Transverse colon (tissue), 3 donors: ENCODE results near the gene GCA.

Source experiments
- EP300 ChIP-seq: sonication (generic); formaldehyde crosslinking; IDR thresholded peaks from one replicate; pipeline ENCODE4 v1.6.1; 2017; ENCODE audit warnings: antibody characterized with exemption, low read depth
- TF ChIP-seq, protein P1 (sequence below), 5 experiments: fragments of 200-600 bp in 3 of 5; fragments of 450-650 bp in 2 of 5; sonication (generic) in 3 of 5; IDR thresholded peaks; 1 replicate in 2 of 5; 2 replicates in 3 of 5; pipeline ENCODE4 v1.5.1; 2016 to 2017; ENCODE audit warnings: antibody characterized with exemption in 5 of 5, inconsistent platforms in 3 of 5, mild to moderate bottlenecking in 2 of 5, moderate library complexity in 1 of 5

DNA sequence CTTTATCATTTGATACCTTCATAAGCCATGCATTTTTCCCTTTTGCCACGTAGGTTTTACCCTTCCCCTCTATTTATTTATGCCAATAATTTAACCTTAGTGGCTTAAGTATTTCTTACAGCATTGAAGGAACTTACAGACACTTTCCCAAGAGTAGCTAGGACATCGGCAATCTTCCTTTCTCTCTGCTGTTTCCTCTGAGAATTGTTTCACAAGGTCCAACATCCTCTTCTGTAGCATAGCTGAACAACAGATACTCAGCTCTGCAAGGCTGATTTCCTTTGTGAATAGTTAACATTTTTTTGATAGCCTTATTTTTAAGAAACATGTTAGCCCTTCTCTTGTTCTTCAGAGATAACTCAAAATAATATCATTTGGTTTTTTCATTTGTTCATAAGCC lies 1.1 kb upstream of the GCA start:
- TF ChIP-seq, protein P1, sequence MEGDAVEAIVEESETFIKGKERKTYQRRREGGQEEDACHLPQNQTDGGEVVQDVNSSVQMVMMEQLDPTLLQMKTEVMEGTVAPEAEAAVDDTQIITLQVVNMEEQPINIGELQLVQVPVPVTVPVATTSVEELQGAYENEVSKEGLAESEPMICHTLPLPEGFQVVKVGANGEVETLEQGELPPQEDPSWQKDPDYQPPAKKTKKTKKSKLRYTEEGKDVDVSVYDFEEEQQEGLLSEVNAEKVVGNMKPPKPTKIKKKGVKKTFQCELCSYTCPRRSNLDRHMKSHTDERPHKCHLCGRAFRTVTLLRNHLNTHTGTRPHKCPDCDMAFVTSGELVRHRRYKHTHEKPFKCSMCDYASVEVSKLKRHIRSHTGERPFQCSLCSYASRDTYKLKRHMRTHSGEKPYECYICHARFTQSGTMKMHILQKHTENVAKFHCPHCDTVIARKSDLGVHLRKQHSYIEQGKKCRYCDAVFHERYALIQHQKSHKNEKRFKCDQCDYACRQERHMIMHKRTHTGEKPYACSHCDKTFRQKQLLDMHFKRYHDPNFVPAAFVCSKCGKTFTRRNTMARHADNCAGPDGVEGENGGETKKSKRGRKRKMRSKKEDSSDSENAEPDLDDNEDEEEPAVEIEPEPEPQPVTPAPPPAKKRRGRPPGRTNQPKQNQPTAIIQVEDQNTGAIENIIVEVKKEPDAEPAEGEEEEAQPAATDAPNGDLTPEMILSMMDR (IDR thresholded peaks at IDR 0.05): no peak
- no peak for TF ChIP-seq EP300
